HG03045 (cell line): ENCODE results near the gene DHH.

Experiments used
- ATAC-seq: cut with Tn5 transposase; IDR thresholded peaks from one replicate; pipeline ENCODE4 v1.9.1; 2021; ENCODE audit warnings: mild to moderate bottlenecking, moderate library complexity; ENCODE audit not compliant: unreplicated experiment

DHH gene

GRCh38 chr12:49051777-49052438 is 42.7 kb downstream of the DHH start:
- ATAC-seq = no peak

- ATAC-seq = no peak
Measured at GRCh38 chr12:49051373-49051764, 43.2 kb downstream of the DHH start.

DNA sequence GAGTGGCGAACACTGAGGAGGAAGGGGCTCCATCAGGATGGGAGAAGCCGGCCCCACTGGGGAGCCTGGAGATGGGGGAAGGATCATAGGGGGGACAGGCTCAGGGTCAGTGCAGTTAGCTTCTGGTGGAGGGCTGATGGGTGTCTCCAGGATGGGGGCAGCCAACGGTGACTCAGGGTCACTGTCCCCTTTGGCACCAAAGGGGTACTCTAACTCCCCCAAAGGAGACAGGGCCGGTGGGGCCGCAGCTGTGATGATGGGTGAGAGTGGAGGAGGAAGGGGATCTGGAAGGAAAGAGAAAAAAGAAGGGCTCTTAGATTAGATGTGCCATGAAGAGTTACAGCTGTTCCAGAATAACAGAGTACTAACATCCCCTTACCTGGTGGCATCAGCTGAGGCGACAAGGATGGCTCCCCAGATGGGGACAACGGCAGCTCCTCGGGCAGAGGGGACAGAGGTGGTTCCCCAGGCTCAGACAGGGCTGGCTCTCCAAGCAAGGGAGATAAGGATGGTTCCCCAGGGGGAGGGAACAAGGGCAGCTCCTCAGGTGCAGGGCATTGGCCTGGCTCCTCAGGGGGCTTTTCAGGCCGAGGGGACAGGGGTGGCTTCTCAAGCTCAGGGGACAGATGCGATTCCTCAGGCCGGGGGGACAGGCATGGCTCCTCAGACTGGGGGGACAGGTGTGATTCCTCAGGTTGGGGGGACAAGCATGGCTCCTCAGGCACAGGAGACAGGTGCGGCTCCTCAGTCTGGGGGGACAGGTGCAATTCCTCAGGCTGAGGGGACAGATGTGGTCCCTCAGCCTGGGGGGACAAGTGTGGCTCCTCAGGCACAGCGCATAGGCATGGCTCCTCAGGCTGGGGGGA is 43.9 kb downstream of the DHH start:
- no peak for ATAC-seq

GRCh38 chr12:49049566-49050224 is 44.9 kb downstream of the DHH start:
- no peak for ATAC-seq

DNA sequence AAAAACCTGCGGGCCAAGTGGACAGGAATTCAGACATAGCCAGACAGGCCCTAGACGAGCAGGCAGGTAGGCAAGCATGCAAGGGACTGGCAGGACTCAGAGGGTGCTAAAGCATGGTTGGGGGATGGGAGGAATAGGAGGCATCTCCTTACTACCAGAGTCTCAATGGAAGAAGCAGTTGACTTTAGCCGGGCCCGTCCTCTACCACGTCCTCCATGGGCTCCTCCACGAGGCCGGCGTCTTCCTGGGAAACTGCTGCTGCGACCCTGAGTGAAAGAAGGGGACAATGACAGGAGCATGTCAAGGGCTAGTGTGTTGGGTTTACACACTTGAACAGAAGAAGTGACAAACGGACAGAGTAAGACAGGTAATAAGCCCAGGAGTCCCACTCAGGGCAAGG is 45.6 kb downstream of the DHH start:
- no peak for ATAC-seq

GRCh38 chr12:49046129-49046895 is 48.3 kb downstream of the DHH start:
- no peak for ATAC-seq

GRCh38 chr12:49044660-49045059 is 49.9 kb downstream of the DHH start:
- ATAC-seq = no peak

- ATAC-seq = no peak
Measured at GRCh38 chr12:49043856-49044258, 50.7 kb downstream of the DHH start.

- ATAC-seq = no peak
Measured at GRCh38 chr12:49043241-49043640, 51.4 kb downstream of the DHH start.

GRCh38 chr12:49041881-49042484 is 52.6 kb downstream of the DHH start:
- no peak for ATAC-seq

GRCh38 chr12:49041036-49041880 is 53.3 kb downstream of the DHH start:
- no peak for ATAC-seq

DNA sequence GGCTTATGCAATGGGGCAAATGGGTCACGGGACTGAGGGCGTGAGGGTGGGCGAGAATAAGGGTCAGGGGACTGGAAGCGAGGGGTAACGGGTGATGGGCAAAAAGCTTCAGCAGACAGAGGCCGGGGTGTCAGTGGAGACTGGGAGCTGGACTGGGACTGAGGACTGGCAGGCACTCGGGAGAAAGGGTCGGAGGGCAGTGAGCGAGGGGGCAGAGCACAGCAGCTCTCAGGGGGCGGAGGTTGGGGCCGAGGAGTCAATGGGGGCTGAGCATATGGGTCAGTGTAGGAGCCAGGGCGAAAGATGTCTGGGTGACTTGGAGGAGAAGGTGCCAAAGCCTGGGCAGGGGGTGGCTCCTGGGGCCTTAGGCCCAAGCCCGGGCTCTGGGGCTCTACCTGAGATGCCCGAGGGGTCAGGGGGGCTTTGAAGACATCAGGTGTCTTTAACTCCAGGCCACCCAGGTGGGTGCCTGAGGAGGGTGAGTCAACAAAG is 54.2 kb downstream of the DHH start:
- no peak for ATAC-seq

- no peak for ATAC-seq
Measured at GRCh38 chr12:49039421-49040363, 54.9 kb downstream of the DHH start.

GRCh38 chr12:49038291-49038955 is 56.2 kb downstream of the DHH start:
- no peak for ATAC-seq

- no peak for ATAC-seq
Measured at GRCh38 chr12:49037947-49038237, 56.7 kb downstream of the DHH start.

GRCh38 chr12:49037111-49037946 is 57.3 kb downstream of the DHH start:
- ATAC-seq = no peak
